Putamen (tissue), 1 donor: ENCODE results near the gene EIF4E2.
"Not testable (repeated sequence)": the region's sequence is repeated elsewhere in the genome, so short reads cannot be mapped to it uniquely, and the experiment has no call there.

Experiments
- DNase-seq: peaks from one replicate; pipeline ENCODE4 v3.0.0-alpha.2; 2016; ENCODE audit warnings: low spot score

The EIF4E2 gene

GRCh38 chr2:232522623-232523401 is 27.7 kb upstream of the EIF4E2 start:
- DNase-seq = no peak

- DNase-seq = no peak
Observed at GRCh38 chr2:232523402-232523681, 27.1 kb upstream of the EIF4E2 start.

- peak; percentile 15 for DNase-seq
Observed at GRCh38 chr2:232523682-232524597, 26.5 kb upstream of the EIF4E2 start.

- no peak for DNase-seq
Observed at GRCh38 chr2:232524771-232525170, 25.7 kb upstream of the EIF4E2 start.

GRCh38 chr2:232525199-232525598 is 25.3 kb upstream of the EIF4E2 start:
- DNase-seq = no peak

- DNase-seq = peak; percentile 34
Observed at GRCh38 chr2:232525791-232526371, 24.6 kb upstream of the EIF4E2 start, which contains the start of gene CHRND. TSS of gene CHRND (plus strand) at chr2:232526160. CDS start at chr2:232526216, 56 bp downstream.

GRCh38 chr2:232526372-232526941 is 24.0 kb upstream of the EIF4E2 start:
- no peak for DNase-seq

GRCh38 chr2:232527905-232528470 is 22.5 kb upstream of the EIF4E2 start:
- DNase-seq = no peak

GRCh38 chr2:232528746-232529460 is 21.6 kb upstream of the EIF4E2 start:
- no peak for DNase-seq

- DNase-seq = no peak
Observed at GRCh38 chr2:232529806-232530547, 20.5 kb upstream of the EIF4E2 start.

GRCh38 chr2:232530626-232531260 is 19.7 kb upstream of the EIF4E2 start:
- DNase-seq = no peak

- no peak for DNase-seq
Observed at GRCh38 chr2:232532419-232532818, 18.1 kb upstream of the EIF4E2 start.

GRCh38 chr2:232532821-232533220 is 17.7 kb upstream of the EIF4E2 start:
- not testable (repeated sequence) for DNase-seq

GRCh38 chr2:232533944-232534710 is 16.4 kb upstream of the EIF4E2 start:
- no peak for DNase-seq

GRCh38 chr2:232534940-232535651 is 15.4 kb upstream of the EIF4E2 start:
- no peak for DNase-seq

GRCh38 chr2:232535761-232536530 is 14.5 kb upstream of the EIF4E2 start:
- DNase-seq = no peak

GRCh38 chr2:232537079-232537478 is 13.4 kb upstream of the EIF4E2 start:
- no peak for DNase-seq

- DNase-seq = no peak
Observed at GRCh38 chr2:232537499-232537898, 13.0 kb upstream of the EIF4E2 start.
